Right lobe of liver (tissue), 6 donors: ENCODE measurements around the gene RPSA. TPM values are rescaled to one million over a fixed set of nuclear protein-coding genes. Genes with fewer than 3 reads are reported as not detected.

Experiments
- ATAC-seq, 4 donors: fragments of 200-7000 bp; cut with Tn5 transposase; one replicate each; pipeline ENCODE4 v1.9.1; 2020; ENCODE audit warnings: mild to moderate bottlenecking in 4 of 4, moderate library complexity in 4 of 4
- DNase-seq, 3 donors: peaks; one replicate each; pipeline ENCODE4 v3.0.0-alpha.2; 2020
- H3K27ac ChIP-seq, 3 donors: fragments of 200-600 bp; one replicate each; pipeline ENCODE4 v1.8.0; 2022
- H3K27me3 ChIP-seq, 2 donors: fragments of 200-600 bp; one replicate each; pipeline ENCODE4 v1.8.0; 2022
- H3K36me3 ChIP-seq, 4 donors: fragments of 200-600 bp; sonication (generic) in 1 of 4; one replicate each; pipeline versions ENCODE4 v1.5.1 to v1.8.0; 2017 to 2022; ENCODE audit warnings: control low read depth in 1 of 4
- H3K4me1 ChIP-seq, 4 donors: fragments of 200-600 bp; sonication (generic) in 1 of 4; one replicate each; pipeline versions ENCODE4 v1.5.1 to v1.8.0; 2017 to 2022; ENCODE audit warnings: control low read depth in 1 of 4
- H3K4me3 ChIP-seq, 3 donors: fragments of 200-600 bp; one replicate each; pipeline ENCODE4 v1.8.0; 2022
- H3K9me3 ChIP-seq, 4 donors: fragments of 200-600 bp; sonication (generic) in 1 of 4; one replicate each; pipeline versions ENCODE4 v1.5.1 to v1.8.0; 2017 to 2022; ENCODE audit warnings: control low read depth in 1 of 4
- CTCF ChIP-seq, 4 donors: fragments of 200-600 bp in 3 of 4; fragments of 450-650 bp in 1 of 4; IDR thresholded peaks; one replicate each; pipeline versions ENCODE4 v1.5.1 to v1.8.0; 2016 to 2022; ENCODE audit warnings: antibody characterized with exemption in 4 of 4, mild to moderate bottlenecking in 2 of 4
- POLR2A ChIP-seq: fragments of 450-650 bp; IDR thresholded peaks from one replicate; pipeline ENCODE4 v1.6.1; 2017; ENCODE audit warnings: antibody characterized with exemption, mild to moderate bottlenecking
- whole genome bisulfite sequencing: methylation state at CpG from one replicate; pipeline ENCODE4 v1.1.6; 2018; ENCODE audit warnings: low coverage, low lambda C conversion rate; ENCODE audit not compliant: insufficient coverage; ENCODE audit errors: missing lambda C conversion rate; 5-methylcytosine and 5-hydroxymethylcytosine counted together
- intact Hi-C, 2 donors: fragments of 100-400 bp; cut with DNase I; formaldehyde crosslinking; loops; one replicate each; pipeline versions ENCODE4 v1.11.2 to v1.14.1; 2022
- total RNA-seq, 6 experiments: library from RNA; depleted of rRNA in 2 of 6; stranded (reverse); fragments of >200 nt in 2 of 6; fragmentation: NEBNext Ultra II Directional in 3 of 6; extraction: Animal tissue kit (Norgen Biotek cat#: 25700) in 3 of 6; gene quantifications; one replicate each; pipeline versions ENCODE4 v1.1.0 to v1.2.4, GENCODE V29; 2016 to 2023
- donor health status: DM: no; HTN: yes; CAD: no.
- donor health status: DM: no; HTN: no; CAD: no.
- donor health status: DM: no; HTN: no; CAD: no.
- donor health status: DM: no; HTN: yes; CAD: no.
- donor health status: DM: no; HTN: yes; CAD: no.

RPSA gene
- total RNA-seq, 6 experiments from 2014 or later = 209 to 448 (median 268) TPM

GRCh38 chr3:39387411-39387975, 19.0 kb upstream of the RPSA start:
- Histone ChIP-seq H3K9me3 (no peaks in the 10 kb centered on the region), H3K4me1 (peaks cover 0 to 29% (median 4%) of the 10 kb centered on the region in 4 donors), H3K27me3 (no peaks in the 10 kb centered on the region), H3K27ac (no peak overlapping the region), H3K36me3 (peaks cover 6 to 31% (median 11%) of the 10 kb centered on the region in 4 donors), H3K4me3 (no peak overlapping the region)
- intact Hi-C loops = no loop called here
- ATAC-seq (no peak), DNase-seq (no peak)
- TF ChIP-seq POLR2A (no peak), CTCF (IDR thresholded peaks at IDR 0.05) (no peak)
- WGBS = 100% methylated on average over 1 of the region's 1 CpG

- Histone ChIP-seq H3K4me3 (no peak overlapping the region), H3K27me3 (no peaks in the 10 kb centered on the region), H3K27ac (no peak overlapping the region), H3K4me1 (peaks cover 0 to 24% (median 3%) of the 10 kb centered on the region in 4 donors), H3K36me3 (peaks cover 6 to 38% (median 15%) of the 10 kb centered on the region in 4 donors), H3K9me3 (no peaks in the 10 kb centered on the region)
- no peak for DNase-seq
- 43% methylated on average over 1 of the region's 2 CpGs for WGBS
- intact Hi-C loops = no loop called here
- ATAC-seq = no peak
- TF ChIP-seq POLR2A = no peak
- TF ChIP-seq CTCF (IDR thresholded peaks at IDR 0.05) = no peak
Measured at GRCh38 chr3:39388153-39388552, 18.4 kb upstream of the RPSA start.

GRCh38 chr3:39388741-39389248, 17.7 kb upstream of the RPSA start:
- Histone ChIP-seq H3K27ac (no peak overlapping the region), H3K27me3 (no peaks in the 10 kb centered on the region), H3K36me3 (peaks cover 6 to 44% (median 20%) of the 10 kb centered on the region in 4 donors), H3K4me1 (peaks cover 0 to 24% (median 3%) of the 10 kb centered on the region in 4 donors), H3K4me3 (no peak overlapping the region), H3K9me3 (no peaks in the 10 kb centered on the region)
- TF ChIP-seq CTCF (IDR thresholded peaks at IDR 0.05) (no peak), POLR2A (no peak)
- ATAC-seq (no peak), DNase-seq (no peak)
- WGBS = 80% methylated on average over 2 of the region's 2 CpGs
- intact Hi-C loops = no loop called here

GRCh38 chr3:39390181-39390580, 16.3 kb upstream of the RPSA start:
- intact Hi-C loops = no loop called here
- Histone ChIP-seq H3K36me3 (peaks cover 6 to 58% (median 25%) of the 10 kb centered on the region in 4 donors), H3K27ac (no peak overlapping the region), H3K4me3 (no peak overlapping the region), H3K9me3 (no peaks in the 10 kb centered on the region), H3K27me3 (no peaks in the 10 kb centered on the region), H3K4me1 (peaks cover 0 to 15% (median 3%) of the 10 kb centered on the region in 4 donors)
- TF ChIP-seq POLR2A = no peak
- TF ChIP-seq CTCF (IDR thresholded peaks at IDR 0.05) = no peak
- 76% methylated on average over 3 of the region's 4 CpGs for WGBS
- no peak for ATAC-seq
- no peak for DNase-seq
